Measurements from ENCODE around the gene SPATA3. TPM values are rescaled to one million over a fixed set of nuclear protein-coding genes. Genes with fewer than 3 reads are reported as not detected.

Gene SPATA3
- total RNA-seq, 4 donors from 2014 or later, result not detected

DNA sequence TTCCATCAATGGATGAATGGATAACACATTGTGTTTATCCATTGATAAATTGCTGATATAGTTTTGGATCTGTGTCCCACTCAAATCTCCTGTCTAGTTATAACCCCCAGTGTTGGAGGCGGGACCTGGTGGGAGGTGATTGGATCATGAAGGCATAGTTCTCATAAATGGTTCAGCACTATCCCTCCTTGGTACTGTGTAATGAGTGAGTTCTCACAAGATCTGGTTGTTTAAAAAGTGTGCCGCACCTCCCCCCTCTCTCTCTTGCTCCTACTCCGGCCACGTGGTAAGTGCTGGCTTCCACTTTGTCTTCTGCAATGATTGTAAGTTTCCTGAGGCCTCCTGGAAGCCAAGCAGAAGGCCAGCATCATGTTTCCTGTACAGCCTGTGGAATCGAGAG lies 23.9 kb upstream of the SPATA3 start:
- intact Hi-C loops (cut with DNase I; ENCODE audit: low total_unique reads) (no loop called here), in situ Hi-C loops (cut with MboI; ENCODE audit: low sequenced_read_pairs in 4 of 4) (loop anchor here in 1 of 4 donors (5.0 kb wide), 1 partner anchor 140 kb away; no protein-coding TSS in a partner anchor)
- Histone ChIP-seq H3K4me1 (no peaks in the 10 kb centered on the region), H3K27ac (no peak overlapping the region), H3K27me3 (no peaks in the 10 kb centered on the region), H3K36me3 (no peaks in the 10 kb centered on the region), H3K4me3 (no peak overlapping the region), H3K9me3 (no peaks in the 10 kb centered on the region)
- DNase-seq (no peak), ATAC-seq (no peak)
- TF ChIP-seq, protein P1, sequence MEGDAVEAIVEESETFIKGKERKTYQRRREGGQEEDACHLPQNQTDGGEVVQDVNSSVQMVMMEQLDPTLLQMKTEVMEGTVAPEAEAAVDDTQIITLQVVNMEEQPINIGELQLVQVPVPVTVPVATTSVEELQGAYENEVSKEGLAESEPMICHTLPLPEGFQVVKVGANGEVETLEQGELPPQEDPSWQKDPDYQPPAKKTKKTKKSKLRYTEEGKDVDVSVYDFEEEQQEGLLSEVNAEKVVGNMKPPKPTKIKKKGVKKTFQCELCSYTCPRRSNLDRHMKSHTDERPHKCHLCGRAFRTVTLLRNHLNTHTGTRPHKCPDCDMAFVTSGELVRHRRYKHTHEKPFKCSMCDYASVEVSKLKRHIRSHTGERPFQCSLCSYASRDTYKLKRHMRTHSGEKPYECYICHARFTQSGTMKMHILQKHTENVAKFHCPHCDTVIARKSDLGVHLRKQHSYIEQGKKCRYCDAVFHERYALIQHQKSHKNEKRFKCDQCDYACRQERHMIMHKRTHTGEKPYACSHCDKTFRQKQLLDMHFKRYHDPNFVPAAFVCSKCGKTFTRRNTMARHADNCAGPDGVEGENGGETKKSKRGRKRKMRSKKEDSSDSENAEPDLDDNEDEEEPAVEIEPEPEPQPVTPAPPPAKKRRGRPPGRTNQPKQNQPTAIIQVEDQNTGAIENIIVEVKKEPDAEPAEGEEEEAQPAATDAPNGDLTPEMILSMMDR (IDR thresholded peaks at IDR 0.05 in 4 of 5, conservative IDR thresholded peaks at IDR 0.05 in 1 of 5), result no peak

DNA sequence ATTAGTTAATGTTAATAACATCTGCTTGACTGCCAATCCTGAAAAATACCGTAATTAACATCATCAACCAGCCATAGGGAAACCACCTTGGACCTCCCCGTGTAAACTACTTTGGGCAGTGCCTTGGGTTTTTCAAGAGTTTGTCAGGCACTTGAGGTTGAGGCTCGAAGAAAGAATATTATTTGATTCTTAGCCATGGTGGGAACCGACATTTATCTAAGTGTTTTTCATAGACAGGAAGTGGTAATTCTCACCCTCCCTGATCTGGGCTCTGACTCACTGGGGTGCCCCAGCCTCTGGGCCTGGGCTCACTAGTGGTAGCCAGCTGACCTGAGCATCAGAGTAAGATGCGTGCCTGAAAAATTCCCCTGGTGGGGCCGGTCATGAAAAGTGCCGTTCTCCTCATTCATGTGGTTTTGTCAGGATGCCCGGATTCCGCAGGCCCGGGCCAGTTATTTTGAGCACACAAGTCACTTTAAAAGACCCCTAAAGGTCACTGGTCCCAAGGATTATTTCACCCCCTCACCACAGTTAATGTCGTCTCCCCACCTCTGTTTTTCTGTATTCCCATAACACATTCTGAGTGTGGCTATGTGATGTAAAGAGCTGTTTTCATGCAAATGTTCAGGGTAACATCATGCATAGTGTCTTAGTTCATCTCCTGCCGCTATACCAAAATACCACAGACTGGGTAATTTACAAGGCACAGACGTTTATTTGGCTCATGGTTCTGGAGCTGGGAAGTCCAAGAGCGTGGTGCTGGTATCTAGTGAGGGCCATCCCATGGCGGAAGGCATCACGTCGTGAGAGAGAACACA lies 21.6 kb upstream of the SPATA3 start:
- Histone ChIP-seq H3K27me3 (no peaks in the 10 kb centered on the region), H3K27ac (no peak overlapping the region), H3K9me3 (no peaks in the 10 kb centered on the region), H3K4me1 (no peaks in the 10 kb centered on the region), H3K4me3 (no peak overlapping the region), H3K36me3 (no peaks in the 10 kb centered on the region)
- intact Hi-C loops (cut with DNase I; ENCODE audit: low total_unique reads) (no loop called here), in situ Hi-C loops (cut with MboI; ENCODE audit: low sequenced_read_pairs in 4 of 4) (loop anchor here in 1 of 4 donors (5.0 kb wide), 1 partner anchor 142 kb away; no protein-coding TSS in a partner anchor)
- no peak for ATAC-seq
- DNase-seq, result no peak
- no peak for TF ChIP-seq POLR2A (IDR thresholded peaks at IDR 0.05)
- TF ChIP-seq, protein P1 (IDR thresholded peaks at IDR 0.05 in 4 of 5, conservative IDR thresholded peaks at IDR 0.05 in 1 of 5), result no peak

DNA sequence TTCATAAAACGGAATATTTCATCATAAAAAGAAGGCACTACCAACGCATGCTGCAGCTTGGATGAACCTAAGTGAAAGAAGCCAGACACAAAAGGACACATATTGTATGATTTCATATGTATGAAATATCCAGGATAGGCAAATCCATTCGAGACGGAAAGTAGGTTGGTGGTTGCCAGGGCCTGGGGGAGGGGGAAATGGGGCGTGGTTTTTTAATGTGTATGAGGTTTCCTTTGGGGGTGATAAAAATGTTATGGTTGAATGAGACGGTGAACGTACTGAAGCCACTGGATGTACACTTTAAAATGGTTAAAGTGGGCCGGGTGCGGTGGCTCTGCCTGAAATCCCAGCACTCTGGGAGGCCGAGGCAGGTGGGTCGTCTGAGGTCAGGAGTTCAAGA lies 20.0 kb upstream of the SPATA3 start:
- in situ Hi-C loops (cut with MboI; ENCODE audit: low sequenced_read_pairs in 4 of 4) (no loop called here), intact Hi-C loops (cut with DNase I; ENCODE audit: low total_unique reads) (no loop called here)
- H3K27me3 ChIP-seq, result no peaks in the 10 kb centered on the region
- TF ChIP-seq, protein P1 (IDR thresholded peaks at IDR 0.05 in 4 of 5, conservative IDR thresholded peaks at IDR 0.05 in 1 of 5), result no peak
- no peak for TF ChIP-seq POLR2A (IDR thresholded peaks at IDR 0.05)
- DNase-seq (no peak), ATAC-seq (no peak)
- no peaks in the 10 kb centered on the region for H3K36me3 ChIP-seq
- H3K27ac ChIP-seq, result no peak overlapping the region
- H3K9me3 ChIP-seq, result no peaks in the 10 kb centered on the region
- H3K4me3 ChIP-seq, result no peak overlapping the region
- no peaks in the 10 kb centered on the region for H3K4me1 ChIP-seq

DNA sequence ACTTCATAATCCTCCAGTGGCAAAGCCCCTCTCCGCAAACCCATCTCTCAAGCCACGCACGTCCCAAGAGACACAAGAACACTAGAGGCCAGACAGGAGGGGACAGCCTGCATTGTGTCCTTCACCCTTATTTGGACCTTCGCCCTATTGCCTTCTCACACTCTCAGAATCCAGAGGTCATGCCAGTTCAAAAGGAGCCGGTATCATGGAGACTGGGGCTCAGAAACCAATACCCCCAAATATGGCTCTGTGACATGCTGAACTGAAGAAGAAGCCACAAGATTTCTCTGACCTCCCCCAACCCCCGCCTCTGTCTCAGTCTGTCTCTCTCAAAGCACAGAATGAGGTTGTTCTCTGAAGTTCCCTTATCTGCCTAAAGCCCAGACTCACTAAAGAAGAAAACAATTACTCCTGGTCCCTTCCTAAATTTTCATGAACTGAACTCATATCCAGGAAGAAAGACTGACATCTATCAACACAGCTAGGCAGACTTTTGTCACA lies 19.2 kb upstream of the SPATA3 start:
- in situ Hi-C loops (cut with MboI; ENCODE audit: low sequenced_read_pairs in 4 of 4) (no loop called here), intact Hi-C loops (cut with DNase I; ENCODE audit: low total_unique reads) (no loop called here)
- H3K36me3 ChIP-seq, result no peaks in the 10 kb centered on the region
- ATAC-seq (no peak), DNase-seq (no peak)
- no peak overlapping the region for H3K27ac ChIP-seq
- H3K27me3 ChIP-seq, result no peaks in the 10 kb centered on the region
- no peak for TF ChIP-seq POLR2A (IDR thresholded peaks at IDR 0.05)
- TF ChIP-seq, protein P1 (IDR thresholded peaks at IDR 0.05 in 4 of 5, conservative IDR thresholded peaks at IDR 0.05 in 1 of 5), result no peak
- no peak overlapping the region for H3K4me3 ChIP-seq
- H3K4me1 ChIP-seq, result no peaks in the 10 kb centered on the region
- no peaks in the 10 kb centered on the region for H3K9me3 ChIP-seq

All from gastrocnemius medialis (tissue), 4 donors.